ENCODE measurements around the gene MPND. TPM values are rescaled to one million over a fixed set of nuclear protein-coding genes. Genes with fewer than 3 reads are reported as not detected.

MPND gene
- total and polyA plus RNA-seq, 12 donors, result 15.2 to 26.6 (median 20.9) TPM

DNA sequence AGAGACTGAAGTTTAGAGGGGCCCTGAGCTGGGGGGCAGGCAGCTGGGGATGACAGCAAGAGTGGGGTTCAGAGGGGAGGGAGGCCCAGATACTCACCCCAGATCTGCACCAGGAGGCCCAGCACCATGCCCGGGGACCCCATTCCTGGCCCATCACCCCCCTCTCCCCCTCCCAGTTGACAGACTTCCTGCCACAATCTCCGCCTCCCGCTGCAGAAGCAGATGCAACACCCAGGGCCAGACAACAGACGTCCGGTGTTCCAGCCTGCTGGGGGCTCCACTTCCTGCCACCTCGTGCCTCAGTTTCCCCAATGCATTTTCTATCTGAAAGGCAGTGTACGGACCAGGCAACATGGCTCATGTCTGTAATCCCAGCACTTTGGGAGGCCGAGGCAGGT is 41.1 kb upstream of the MPND start, which contains the start of gene TMIGD2:
Gene TMIGD2, minus strand, starts transcription at position 147 of the 398 bp plus-strand sequence. Its CDS starts 4 bp downstream, at position 143.
- peaks cover 0 to 37% (median 23%) of the 10 kb centered on the region in 7 donors for H3K27me3 ChIP-seq
- H3K4me1 ChIP-seq, result peaks cover 0 to 6% (median 0%) of the 10 kb centered on the region in 9 donors
- H3K36me3 ChIP-seq, result no peaks in the 10 kb centered on the region
- 50 to 64% methylated on average over 8 of the region's 8 CpGs for WGBS, 2 donors
- no peak within 1 kb of the TSS for H3K27ac ChIP-seq
- no peak within 1 kb of the TSS for H3K4me3 ChIP-seq
- no peak for ATAC-seq
- H3K9me3 ChIP-seq, result no peaks in the 10 kb centered on the region
- intact Hi-C loops (cut with DNase I), result no loop called here
- DNase-seq, result no peak
- no peak for TF ChIP-seq CTCF (IDR thresholded peaks at IDR 0.05)

DNA sequence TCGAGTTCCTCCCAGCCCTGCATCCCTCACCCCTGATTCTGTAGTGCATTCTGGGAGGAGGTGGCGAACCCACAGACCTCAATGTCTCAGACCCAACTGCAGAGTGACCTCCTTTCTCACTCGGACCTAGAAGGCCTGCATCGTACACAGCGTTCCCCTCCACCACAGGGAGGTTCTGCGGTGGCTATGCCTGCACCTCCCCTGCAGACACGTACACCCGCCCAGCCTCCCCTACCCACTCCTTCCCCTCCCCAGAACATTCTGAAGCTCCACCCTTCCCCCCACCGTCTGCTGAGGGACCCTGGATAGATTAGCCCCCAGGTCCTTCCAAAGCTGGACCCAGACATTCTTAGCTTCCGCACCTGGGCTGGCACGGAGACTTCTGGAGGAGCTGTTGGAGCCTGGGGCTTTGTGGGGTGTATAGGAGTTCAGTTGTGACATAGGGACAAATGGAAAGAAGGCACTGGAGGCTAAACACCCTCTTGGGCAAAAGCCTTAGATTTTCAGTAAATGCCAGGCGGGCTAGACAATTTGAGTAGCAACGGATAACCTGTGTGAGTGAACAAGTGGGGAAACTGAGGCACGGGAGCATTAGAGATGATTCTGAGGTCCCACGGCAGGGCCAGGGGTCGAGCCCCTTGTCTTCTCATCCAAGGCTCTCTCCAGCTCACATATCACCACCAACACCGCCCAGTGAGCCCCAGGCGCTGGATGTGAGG is 39.4 kb upstream of the MPND start:
- no peak for TF ChIP-seq CTCF (IDR thresholded peaks at IDR 0.05)
- DNase-seq, result no peak
- Histone ChIP-seq H3K27ac (no peak overlapping the region), H3K36me3 (no peaks in the 10 kb centered on the region), H3K4me1 (peaks cover 0 to 6% (median 0%) of the 10 kb centered on the region in 9 donors), H3K4me3 (peak overlapping the region in 3 of 10 donors; percentile 11 to 36 (median 16)), H3K9me3 (no peaks in the 10 kb centered on the region), H3K27me3 (peaks cover 0 to 30% (median 23%) of the 10 kb centered on the region in 7 donors)
- no peak for ATAC-seq
- 48 to 53% methylated on average over 18 of the region's 18 CpGs for WGBS, 2 donors
- intact Hi-C loops (cut with DNase I), result no loop called here

- H3K4me3 ChIP-seq, result peak within 1 kb of the TSS in 4 of 10 donors; percentile 11 to 36 (median 16)
- no peak for TF ChIP-seq CTCF (IDR thresholded peaks at IDR 0.05)
- no peaks in the 10 kb centered on the region for H3K9me3 ChIP-seq
- H3K4me1 ChIP-seq, result peaks cover 0 to 6% (median 0%) of the 10 kb centered on the region in 9 donors
- 5% methylated on average over 33 to 63 of the region's 63 CpGs for WGBS, 2 donors
- intact Hi-C loops (cut with DNase I), result no loop called here
- DNase-seq (peak in 1 of 2 donors; percentile 35), ATAC-seq (peak in 2 of 8 donors; percentile 48 to 63)
- peaks cover 0 to 30% (median 23%) of the 10 kb centered on the region in 7 donors for H3K27me3 ChIP-seq
- H3K36me3 ChIP-seq, result no peaks in the 10 kb centered on the region
- H3K27ac ChIP-seq, result no peak within 1 kb of the TSS
These were observed 38.7 kb upstream of the MPND start, which contains the start of gene FSD1 for GRCh38 chr19:4304538-4305256. FSD1 (plus strand) TSS chr19:4304598; CDS start chr19:4304747, 149 bp downstream.

DNA sequence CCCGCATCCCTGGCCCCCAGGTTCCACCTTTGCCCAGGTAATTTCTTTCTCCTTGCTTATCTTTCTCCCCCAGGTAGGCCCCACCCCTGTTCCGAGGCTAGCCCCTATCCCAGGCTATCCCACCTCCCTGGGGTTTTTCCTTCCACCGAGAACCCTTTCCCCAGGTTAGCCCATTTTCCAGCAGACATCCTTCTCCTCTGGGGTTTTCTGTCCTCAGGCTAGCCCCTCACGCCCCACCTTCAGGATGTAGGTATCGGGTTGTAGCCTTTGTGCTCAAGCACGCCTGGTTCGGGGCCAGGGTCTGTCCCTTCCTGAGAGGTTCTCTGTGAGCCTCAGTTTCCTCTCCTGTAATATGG is 38.1 kb upstream of the MPND start:
- H3K36me3 ChIP-seq, result no peaks in the 10 kb centered on the region
- H3K9me3 ChIP-seq, result no peaks in the 10 kb centered on the region
- ATAC-seq (no peak), DNase-seq (no peak)
- WGBS, 2 donors, result 67 to 71% methylated on average over 7 of the region's 7 CpGs
- H3K27ac ChIP-seq, result no peak overlapping the region
- H3K27me3 ChIP-seq, result peaks cover 0 to 30% (median 23%) of the 10 kb centered on the region in 7 donors
- no peak for TF ChIP-seq CTCF (IDR thresholded peaks at IDR 0.05)
- peaks cover 0 to 6% (median 0%) of the 10 kb centered on the region in 9 donors for H3K4me1 ChIP-seq
- no peak overlapping the region for H3K4me3 ChIP-seq
- intact Hi-C loops (cut with DNase I), result no loop called here

Data from heart right ventricle (tissue), 16 donors.